GM21390 (cell line): ENCODE measurements around the gene FRYL.
A peak's percentile ranks its signal among the peaks of the same experiment; 100 is the strongest.
"Not testable (repeated sequence)": the region's sequence is repeated elsewhere in the genome, so short reads cannot be mapped to it uniquely, and the experiment has no call there.

Experiments used
- ATAC-seq: cut with Tn5 transposase; IDR thresholded peaks from one replicate; pipeline ENCODE4 v1.9.1; 2021; ENCODE audit not compliant: unreplicated experiment

The FRYL gene

DNA sequence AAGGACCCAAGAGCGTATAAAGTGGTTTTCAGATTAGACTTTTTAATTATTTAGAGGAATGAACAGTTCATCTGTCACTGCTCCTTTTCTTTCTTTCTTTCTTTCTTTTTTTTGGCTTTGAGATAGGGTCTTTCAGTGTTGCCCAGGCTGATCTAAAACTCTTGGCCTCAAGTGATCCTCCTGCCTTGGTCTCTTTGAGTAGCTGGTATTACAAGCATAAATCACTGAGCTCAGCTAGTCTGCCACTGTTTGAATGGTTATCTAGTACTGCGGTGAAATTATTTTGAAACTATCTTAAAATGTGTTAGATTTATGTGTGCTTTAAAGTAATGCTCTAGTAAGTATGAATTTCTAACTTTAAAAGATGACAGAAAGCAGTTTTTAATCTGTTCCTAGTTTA lies 6.5 kb upstream of the FRYL start:
- no peak for ATAC-seq

DNA sequence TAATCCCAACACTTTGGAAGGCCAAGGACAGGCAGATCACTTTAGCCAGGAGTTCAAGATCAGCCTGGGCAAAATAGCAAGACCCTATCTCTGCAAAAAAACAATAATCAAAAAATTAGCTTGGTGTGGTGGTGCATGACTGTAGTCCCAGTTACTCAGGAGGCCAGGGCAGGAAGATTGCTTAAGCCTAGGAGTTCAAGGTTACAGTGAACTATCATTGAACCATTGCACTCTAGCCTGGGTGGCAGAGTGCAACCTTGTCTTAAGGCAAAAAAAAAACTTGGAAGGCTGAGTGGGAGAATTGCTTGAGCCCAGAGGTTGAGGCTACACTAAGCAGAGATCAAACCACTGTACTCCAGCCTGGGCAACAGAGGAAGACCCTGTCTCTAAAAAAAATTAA lies 5.2 kb upstream of the FRYL start:
- ATAC-seq: no peak

DNA sequence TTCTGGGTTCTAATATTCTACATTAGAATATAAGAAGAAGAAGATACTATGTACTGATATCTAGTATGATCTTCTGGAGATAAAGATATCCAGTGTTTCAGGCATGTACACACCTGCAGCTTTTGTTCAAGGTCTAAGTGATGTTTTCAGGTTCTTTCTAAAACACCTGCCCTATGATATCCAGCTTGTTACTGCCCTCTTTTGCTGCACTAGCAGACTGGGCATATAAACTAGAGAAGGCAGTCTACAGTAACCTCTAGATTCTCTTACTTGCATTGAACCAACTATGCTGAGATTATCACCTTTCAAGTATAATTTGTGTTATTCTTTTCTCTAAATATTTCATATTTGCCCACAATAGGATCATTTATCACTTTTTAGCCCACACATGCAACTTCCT lies 1.9 kb upstream of the FRYL start:
- ATAC-seq: no peak

DNA sequence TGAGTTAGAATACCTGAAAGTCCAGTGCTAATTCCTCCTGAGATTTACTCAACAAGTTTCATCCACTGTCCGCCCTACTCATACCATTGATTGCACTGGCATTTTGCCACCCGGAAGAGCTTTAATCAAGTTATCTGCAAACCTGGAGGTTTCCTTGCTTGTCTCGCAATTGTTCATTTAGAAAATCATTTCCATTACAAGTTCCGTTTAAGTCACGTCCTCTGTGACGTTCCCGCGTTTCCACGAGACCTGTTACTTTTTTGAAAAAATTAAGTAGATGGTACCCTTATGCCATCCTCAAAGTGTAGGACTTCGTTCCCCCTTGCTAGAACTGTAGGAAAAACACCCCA lies 761 bp upstream of the FRYL start:
- no peak for ATAC-seq

DNA sequence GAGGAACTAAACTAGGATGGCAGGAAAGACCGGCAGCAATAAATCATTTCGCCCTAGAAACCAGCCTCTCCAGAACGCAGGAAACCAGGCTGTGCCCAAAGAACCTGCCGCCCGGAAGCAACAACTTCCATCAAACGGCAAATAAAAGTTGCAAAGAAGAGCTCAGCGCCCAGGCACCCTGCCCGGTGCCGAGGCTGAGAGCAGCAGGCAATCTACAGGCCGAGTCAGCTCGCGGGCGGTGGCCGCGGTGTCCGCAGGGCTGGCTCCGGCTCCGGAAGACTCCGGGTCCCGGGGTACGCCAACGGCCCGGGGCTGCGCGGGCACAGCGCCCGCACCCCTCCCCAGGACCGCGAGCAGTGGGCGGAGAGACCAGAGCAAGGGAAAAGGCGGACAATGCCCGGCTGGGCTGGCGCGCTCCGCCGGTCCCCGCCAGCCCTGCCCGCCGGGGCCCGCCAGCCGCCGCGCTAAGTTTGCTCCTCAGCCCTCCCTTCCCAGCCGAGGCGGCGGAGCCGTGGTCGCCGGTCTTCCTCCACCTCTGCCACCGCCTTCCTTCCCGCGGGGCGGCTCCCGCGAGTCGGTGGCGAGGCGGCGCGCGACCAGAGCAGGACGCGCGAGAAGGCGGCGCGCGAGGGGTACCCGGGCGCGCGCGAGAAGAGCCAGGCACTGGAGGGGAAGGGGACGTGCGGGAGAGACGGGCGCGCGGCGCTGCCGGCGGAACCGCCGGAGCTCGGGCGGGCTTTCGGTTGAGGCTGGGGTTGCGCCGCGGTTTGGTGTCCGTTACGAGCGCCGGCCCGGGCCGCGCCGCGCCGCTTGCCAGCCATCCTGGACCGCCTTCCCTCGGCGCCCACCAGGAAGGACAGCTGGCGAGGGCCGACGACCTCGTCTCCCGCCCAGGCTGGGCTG lies 733 bp downstream of the FRYL start:
- ATAC-seq: peak; percentile 39

DNA sequence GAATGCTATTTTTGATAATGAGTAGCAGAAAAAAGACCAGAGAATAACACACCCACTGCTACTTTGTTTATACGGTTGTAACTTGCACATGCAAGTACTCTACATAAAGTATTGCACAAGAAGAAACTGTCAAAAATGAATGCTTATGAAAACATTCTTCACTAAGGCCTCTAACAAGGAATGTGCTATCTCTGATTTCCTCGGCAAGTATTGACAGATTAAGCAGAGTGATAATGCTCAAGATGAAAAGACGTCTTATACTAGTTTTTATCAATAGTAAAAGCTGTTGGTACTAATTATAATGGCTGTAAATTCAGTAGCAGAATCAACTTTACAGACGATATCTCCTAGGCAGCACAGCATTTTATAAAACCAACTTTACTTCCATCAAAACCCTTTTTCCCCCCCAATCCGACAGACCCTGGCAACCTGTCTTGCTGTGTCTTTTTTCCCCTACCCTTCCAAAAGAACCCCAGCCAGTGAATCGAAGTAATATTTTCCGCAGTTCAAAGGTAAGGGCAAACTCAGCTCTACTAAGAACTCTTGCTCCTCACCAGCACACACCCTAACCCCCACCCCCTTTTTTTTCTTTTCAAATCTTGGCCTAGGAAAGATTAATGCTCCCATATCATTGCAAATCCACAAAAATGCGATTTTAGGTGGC lies 1.5 kb downstream of the FRYL start:
- ATAC-seq: no peak

DNA sequence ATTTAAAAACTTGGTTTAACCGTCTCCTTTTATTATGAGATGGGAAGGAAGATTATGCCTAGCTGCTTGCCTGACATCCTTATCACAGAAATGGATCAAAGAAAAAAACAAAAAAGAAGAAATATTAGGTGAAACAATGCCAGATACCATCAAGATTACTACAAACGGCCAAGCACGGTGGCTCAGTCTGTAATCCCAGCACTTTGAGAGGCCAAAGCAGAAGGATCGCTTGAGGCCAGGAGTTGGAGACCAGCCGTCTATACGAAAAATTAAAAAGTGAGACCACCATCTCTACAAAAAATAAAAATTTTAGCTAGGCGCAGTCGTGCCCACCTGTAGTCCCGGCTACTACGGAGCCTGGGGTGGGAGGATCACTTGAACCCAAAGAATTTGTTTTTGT lies 2.3 kb downstream of the FRYL start:
- no peak for ATAC-seq

DNA sequence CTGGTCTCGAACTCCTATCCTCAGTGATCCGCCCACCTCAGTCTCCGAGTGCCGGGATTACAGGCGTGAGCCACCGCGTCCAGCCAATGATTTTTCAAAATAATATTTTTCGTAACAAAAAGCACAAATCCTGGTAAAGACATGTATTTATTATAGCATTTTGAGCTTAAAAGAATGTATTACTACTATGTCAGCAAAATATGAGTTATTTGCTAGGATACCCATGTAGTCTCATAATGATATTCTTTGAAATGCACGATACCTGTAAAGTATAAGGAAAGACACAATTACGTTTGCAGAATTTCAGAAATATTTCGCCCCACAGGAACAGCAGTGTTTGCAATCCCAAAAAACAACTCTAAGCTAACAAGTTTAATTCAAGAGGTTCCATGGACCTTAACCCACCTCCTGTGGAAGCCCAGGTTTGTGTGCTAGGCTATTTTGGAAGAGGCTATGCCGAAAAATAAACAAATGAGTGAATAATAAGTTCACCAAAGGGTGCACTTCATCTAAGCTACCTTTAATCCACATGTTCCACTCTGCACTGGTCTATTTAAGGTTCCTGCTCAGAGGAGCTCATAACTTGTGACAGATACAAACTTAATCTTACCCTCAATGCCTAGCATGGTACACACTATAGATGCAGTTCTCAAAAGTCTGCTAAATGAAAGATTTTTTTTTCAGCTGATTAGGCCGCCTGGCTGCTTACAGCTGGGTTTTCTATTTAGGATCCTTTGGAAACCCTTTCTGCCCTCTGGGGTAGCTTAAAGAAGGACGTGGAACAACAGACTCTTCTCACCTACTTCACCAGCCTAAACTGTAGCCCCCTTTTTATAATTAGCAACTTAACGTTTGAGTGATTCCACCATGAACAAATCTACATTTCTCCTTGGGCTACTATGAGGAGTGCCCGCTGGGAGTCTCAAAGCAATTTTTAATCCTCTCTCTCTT lies 5.0 kb downstream of the FRYL start:
- ATAC-seq: no peak

DNA sequence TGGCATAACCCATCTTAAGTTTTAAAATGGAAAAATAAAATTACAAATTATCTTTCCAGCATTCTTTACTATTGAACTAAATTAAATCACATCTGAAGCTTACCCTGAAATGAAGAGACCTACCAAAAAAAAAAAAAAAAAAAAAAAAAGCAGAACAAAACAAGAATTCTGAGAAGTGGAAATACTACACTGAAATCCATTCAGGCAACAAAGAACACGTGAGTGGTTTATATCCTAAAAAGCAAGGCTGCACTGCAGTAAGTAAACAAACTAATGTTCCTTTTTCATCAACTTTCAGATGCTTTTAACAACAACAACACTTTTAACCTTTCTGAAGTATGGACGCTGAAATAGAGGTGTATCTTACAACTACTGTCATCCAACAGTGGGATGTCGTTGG lies 7.5 kb downstream of the FRYL start:
- ATAC-seq: no peak

DNA sequence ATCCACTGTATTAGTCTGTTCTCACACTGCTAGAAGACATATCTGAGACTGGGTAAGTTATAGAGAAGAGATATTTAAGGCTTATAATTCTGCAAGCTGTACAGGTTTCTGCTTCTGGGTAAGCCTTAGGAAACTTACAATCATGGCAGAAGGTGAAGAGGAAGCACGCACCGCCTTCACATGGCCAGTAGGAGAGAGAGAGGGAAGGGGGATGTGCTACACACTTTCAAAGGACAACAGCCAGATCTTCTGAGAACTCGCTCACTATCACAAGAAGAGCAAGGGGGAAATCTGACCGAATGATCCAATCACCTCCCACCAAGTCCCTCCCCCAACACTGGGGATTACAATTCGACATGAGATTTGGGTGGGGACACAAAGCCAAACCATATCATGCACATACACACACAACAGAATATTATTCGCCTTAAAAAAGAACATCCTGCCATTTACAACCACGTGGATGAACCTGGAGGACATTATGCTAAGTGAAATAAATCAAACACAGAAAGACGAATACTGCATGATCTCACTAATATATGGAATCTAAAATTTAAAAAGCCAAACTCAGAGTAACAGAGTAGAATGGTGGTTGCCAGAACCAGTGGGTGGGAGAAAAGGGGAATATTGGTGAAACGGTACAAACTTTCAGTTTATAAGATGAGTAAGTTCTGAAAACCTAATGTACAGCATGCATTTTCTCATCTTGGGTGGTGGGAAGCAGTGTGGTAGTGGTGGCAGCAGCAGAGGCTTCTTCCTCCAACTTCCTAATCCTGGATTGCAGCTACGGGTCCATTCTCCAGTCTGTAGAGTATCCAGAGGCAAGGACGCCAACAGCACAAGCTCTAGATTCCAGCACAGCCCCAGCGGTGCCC lies 12.8 kb downstream of the FRYL start:
- ATAC-seq: no peak

DNA sequence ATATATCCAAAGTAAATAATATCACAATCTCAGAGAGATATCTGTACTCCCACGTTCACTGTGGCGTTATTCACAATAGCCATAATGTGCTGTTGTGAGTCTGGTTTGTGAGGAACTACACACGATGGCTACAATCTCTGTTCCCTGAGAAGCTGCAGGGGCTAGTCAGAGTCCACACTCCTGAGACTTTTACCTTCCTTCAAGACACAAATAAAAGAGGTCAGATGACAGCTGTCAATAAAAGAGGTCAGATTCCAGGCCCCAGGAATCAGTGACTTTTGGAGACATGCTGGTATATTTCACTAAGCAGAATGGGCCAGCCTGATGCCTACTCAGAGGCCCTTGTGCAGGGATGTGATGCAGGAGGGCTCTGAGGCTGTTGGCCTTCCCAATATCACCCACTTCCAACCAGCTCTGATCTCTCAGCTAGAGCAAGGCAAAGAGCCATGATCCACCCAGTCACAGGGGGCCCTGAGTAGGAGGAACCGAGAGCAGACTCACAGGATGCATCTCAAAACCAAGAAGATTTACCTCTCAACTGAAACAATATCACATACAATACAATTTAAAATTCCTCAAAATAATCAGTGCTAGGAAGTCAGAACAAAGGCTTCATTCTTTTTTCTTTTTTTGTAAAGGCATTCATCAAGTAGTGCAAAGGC lies 13.8 kb downstream of the FRYL start:
- ATAC-seq: peak; percentile 78

DNA sequence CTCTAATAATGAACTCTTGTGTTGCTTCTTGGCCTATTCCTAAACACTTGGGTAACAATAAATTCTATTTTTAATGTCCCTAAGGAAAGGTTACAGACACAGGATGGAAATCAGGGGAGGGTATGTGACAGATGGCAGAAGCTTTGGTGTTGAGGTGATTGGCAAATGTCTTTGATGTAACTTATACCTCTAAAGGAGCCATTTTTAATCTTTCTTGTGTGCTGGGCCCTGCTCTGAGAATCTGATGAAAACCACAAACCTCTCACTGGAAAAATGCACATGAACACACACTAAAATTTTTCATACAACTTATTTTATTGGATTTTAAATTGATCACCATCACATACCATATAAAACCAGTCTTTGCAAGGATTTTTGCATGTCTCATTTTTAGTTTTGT lies 17.7 kb downstream of the FRYL start:
- no peak for ATAC-seq

DNA sequence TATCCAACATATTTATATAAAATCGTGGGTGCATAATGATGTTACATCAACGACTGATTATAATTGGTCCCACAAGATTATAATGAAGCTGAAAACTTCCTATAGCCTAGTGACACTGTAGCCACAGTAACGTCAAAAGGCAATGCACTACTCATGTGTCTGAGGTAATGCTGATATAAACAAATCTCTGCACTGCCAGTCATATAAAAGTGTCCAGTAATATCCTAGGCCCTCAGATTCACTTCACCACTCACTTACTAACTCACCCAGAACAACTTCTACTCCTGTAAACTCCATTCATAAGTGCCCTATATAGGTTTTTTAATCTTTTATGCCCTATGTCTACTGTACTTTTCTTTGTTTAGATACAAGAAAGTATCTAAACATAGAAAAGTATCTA lies 18.8 kb downstream of the FRYL start:
- no peak for ATAC-seq

DNA sequence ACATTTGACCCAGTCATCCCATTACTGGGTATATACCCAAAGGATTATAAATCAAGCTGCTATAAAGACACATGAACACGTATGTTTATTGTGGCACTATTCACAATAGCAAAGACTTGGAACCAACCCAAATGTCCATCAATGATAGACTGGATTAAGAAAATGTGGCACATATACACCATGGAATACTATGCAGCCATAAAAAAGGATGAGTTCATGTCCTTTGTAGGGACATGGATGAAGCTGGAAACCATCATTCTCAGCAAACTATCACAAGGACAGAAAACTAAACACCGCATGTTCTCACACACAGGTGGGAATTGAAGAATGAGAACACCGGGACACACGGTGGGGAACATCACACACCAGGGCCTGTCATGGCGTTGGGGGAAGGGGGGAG lies 21.4 kb downstream of the FRYL start:
- ATAC-seq: not testable (repeated sequence)

DNA sequence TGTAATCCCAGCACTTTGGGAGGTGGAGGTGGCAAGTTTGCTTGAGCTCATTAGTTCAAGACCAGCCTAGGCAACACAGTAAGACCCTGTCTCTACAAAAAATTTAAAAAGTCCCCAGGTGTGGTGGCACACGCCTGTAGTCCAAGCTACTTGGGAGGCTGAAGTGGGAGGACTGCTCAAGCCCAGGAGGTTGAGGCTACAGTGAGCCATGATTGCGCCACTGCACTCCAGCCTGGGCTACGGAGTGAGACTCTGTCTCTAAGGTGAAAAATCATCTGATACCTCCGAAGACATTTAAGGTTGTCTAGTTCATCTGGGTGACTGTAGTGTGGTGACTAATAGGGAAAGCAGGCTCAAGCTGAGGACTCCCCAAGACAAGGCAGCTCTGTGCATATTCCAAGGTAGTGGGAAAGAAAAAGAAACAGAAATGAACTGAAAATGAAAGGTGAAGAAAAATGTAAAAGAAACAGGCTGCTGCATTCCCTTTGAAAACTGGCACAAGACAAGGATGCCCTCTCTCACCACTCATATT lies 23.3 kb downstream of the FRYL start:
- ATAC-seq: no peak

DNA sequence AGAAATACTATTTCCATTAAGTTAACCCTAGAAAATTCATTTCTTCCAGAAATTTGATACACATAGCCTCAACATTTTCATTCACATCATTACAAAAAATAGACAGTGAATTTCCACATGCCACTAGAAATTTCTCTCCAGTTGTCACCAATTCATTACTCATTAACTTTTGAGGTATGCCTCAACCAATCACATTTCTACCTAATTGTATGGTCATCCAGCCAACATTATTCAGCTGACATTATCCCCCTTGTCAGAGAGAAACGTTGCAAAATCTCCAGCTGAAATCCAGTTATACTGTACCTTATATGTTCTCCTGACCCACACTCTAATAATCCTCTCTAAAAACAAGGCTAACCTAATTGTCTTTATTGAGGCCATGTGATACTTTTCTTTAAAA lies 24.8 kb downstream of the FRYL start:
- no peak for ATAC-seq

DNA sequence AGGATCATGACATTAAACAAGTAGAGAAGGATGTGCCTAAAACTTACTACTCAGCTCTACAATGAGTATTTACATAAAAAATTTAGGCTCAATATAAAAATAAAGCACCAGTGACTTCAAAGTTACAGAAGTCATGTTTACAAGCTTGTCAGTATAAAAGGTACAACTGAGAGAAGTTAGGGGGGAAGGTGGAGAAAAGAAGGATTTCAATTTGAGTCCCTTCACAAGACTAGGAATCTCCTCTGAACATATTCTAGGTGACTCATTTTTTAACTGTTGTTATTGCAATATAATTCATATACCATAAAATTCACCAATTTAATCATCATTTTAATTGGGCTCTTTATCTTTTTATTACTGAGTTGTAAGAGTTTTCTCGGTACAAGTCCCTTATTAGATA lies 26.9 kb downstream of the FRYL start:
- ATAC-seq: no peak

DNA sequence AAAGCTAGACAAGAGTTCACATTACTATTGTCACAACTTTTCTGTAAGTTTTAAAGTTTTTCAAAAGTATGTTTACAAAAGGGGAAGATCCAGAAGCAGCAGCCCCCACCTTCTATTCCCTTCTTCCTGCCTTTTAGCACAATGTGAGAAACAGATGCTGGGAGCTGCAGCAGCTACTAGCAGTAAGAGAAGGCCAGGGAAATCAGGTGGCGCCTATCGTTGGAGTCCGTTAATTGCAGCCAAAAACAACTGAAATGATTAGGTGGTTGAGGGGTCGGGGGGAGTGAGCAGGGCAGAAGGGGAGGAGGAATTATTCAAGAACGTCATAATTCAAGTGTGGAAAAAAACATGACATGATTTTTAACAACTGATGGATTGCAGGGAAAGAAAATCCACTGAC lies 27.4 kb downstream of the FRYL start:
- no peak for ATAC-seq

DNA sequence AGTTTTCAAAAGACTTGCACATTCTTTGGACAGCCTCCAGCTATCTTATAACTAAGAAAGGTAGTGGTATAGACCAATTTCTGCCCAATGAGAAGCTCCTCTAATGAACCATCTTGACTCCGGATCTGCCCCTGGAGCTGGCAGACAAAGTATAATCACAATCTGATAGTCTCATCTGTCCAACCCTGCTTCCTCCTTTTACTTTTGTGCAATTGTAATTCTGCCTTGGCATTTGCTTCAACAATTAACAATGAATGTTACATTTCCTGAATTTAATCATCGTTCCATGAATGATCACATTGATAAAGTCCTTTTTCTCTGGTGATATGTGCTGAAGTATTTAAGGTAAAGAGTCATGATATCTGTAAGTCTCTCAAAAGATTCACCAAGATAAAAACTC lies 27.8 kb downstream of the FRYL start:
- no peak for ATAC-seq
